Breast epithelium (tissue), 4 donors: ENCODE data around the gene TRMU. TPM values are rescaled to one million over a fixed set of nuclear protein-coding genes. Genes with fewer than 3 reads are reported as not detected.
"Not testable (repeated sequence)": the region's sequence is repeated elsewhere in the genome, so short reads cannot be mapped to it uniquely, and the experiment has no call there.

Source experiments
- DNase-seq, 2 donors: peaks; one replicate each; pipeline ENCODE4 v3.0.0-alpha.2; 2019; ENCODE audit warnings: low spot score in 2 of 2
- H3K27ac ChIP-seq, 2 donors: fragments of 200-600 bp; sonication (generic) in 1 of 2; one replicate each; pipeline ENCODE4 v1.5.1; 2016 to 2019; ENCODE audit warnings: mild to moderate bottlenecking in 1 of 2
- H3K27me3 ChIP-seq, 2 donors: fragments of 200-600 bp; sonication (generic) in 1 of 2; one replicate each; pipeline versions ENCODE4 v1.5.1 to v1.6.0; 2017 to 2019; ENCODE audit warnings: control low read depth in 1 of 2, mild to moderate bottlenecking in 1 of 2
- H3K36me3 ChIP-seq: fragments of 200-600 bp; one replicate; pipeline ENCODE4 v1.5.1; 2019
- H3K4me1 ChIP-seq, 2 donors: fragments of 200-600 bp; sonication (generic); one replicate each; pipeline ENCODE4 v1.5.1; 2016 to 2019; ENCODE audit warnings: control low read depth in 1 of 2
- H3K4me3 ChIP-seq, 3 donors: fragments of 200-600 bp; sonication (generic); 1 replicate in 2 of 3; 2 replicates in 1 of 3; pipeline ENCODE4 v1.5.1; 2016 to 2019; ENCODE audit warnings: mild to moderate bottlenecking in 3 of 3, moderate library complexity in 2 of 3
- H3K9me3 ChIP-seq, 2 donors: fragments of 200-600 bp; sonication (generic) in 1 of 2; one replicate each; pipeline ENCODE4 v1.5.1; 2016 to 2019; ENCODE audit warnings: control low read depth in 1 of 2
- POLR2A ChIP-seq: fragments of 450-650 bp; IDR thresholded peaks from one replicate; pipeline ENCODE4 v1.6.1; 2016; ENCODE audit warnings: antibody characterized with exemption, mild to moderate bottlenecking, moderate library complexity
- POLR2AphosphoS5 ChIP-seq, 3 donors: sonication (generic); formaldehyde crosslinking; IDR thresholded peaks; one replicate each; pipeline ENCODE4 v1.6.1; 2017; ENCODE audit warnings: antibody characterized with exemption in 3 of 3
- intact Hi-C: fragments of 100-400 bp; cut with DNase I; formaldehyde crosslinking; loops from one replicate; pipeline ENCODE4 v1.15.1; 2023; ENCODE audit warnings: low total_unique reads
- total RNA-seq, 3 donors: library from RNA; depleted of rRNA; stranded (reverse); fragments of >200 nt; gene quantifications; one replicate each; pipeline ENCODE4 v1.1.0, GENCODE V29; 2016
- TF ChIP-seq, protein P1 (sequence below), 3 donors: fragments of 450-650 bp; IDR thresholded peaks; one replicate each; pipeline ENCODE4 v1.5.1; 2016 to 2017; ENCODE audit warnings: antibody characterized with exemption in 3 of 3, mild to moderate bottlenecking in 3 of 3, moderate library complexity in 3 of 3

The TRMU gene
- total RNA-seq, 3 donors from 2014 or later = 25.4 to 40.6 (median 37.6) TPM

DNA sequence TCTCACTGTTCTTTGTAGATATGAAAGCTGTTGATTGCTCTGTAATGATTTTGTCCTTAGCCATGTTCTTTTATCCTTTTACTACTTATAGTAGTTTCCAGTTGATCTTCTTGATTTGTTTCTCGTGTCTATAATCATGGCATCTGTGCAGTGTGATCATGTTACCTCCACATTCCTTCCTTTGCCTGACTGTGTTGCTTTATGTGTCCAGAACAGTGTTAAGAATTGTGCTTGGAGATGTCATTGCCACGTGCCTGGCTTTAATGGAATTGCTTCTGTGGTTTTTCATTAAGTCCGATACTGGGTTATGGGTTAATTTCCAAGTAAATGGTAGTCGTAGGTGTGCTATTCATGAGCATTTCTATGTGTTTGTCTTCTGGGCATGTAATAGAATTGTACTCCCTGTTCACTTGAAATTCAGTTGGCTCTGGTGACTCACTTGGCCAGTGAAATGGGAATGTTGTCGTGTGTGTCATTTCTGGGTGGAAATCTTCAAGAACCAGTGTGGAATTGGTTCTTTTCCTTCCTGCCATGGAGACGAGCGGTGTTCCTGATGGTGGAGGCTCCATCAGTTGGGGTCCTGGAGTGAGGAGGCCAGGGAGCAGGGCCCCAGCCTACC, 32.1 kb upstream of the TRMU start:
- Histone ChIP-seq H3K27me3 (no peaks in the 10 kb centered on the region), H3K9me3 (no peaks in the 10 kb centered on the region), H3K4me3 (no peak overlapping the region), H3K27ac (no peak overlapping the region), H3K4me1 (no peaks in the 10 kb centered on the region), H3K36me3 (no peaks in the 10 kb centered on the region)
- TF ChIP-seq, protein P1, sequence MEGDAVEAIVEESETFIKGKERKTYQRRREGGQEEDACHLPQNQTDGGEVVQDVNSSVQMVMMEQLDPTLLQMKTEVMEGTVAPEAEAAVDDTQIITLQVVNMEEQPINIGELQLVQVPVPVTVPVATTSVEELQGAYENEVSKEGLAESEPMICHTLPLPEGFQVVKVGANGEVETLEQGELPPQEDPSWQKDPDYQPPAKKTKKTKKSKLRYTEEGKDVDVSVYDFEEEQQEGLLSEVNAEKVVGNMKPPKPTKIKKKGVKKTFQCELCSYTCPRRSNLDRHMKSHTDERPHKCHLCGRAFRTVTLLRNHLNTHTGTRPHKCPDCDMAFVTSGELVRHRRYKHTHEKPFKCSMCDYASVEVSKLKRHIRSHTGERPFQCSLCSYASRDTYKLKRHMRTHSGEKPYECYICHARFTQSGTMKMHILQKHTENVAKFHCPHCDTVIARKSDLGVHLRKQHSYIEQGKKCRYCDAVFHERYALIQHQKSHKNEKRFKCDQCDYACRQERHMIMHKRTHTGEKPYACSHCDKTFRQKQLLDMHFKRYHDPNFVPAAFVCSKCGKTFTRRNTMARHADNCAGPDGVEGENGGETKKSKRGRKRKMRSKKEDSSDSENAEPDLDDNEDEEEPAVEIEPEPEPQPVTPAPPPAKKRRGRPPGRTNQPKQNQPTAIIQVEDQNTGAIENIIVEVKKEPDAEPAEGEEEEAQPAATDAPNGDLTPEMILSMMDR (IDR thresholded peaks at IDR 0.05) = no peak
- no peak for TF ChIP-seq POLR2A
- TF ChIP-seq POLR2AphosphoS5 (IDR thresholded peaks at IDR 0.05) = no peak
- no peak for DNase-seq
- intact Hi-C loops = no loop called here

DNA sequence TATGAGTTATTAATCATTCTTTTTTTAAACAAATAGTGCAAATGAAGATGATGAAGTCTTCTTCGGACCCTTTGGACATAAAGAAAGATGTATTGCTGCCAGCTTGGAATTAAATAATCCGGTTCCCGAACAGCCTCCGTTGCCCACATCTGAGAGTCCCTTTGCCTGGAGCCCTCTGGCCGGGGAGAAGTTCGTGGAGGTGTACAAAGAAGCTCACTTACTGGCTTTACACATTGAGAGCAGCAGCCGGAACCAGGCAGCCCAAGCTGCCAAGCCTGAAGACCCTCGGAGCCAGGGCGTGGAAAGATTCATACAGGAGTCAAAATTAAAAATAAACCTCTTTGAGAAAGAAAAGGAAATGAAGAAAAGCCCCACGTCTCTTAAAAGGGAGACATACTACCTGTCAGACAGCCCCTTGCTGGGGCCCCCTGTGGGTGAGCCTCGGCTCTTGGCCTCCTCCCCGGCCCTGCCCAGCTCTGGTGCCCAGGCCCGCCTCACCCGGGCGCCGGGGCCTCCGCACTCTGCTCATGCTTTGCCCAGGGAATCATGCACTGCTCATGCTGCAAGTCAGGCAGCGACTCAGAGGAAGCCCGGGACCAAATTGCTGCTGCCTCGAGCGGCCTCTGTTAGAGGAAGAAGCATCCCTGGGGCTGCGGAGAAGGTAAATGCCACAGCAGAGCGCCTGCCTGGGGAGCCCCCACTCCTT, 27.1 kb upstream of the TRMU start:
- DNase-seq = no peak
- no peaks in the 10 kb centered on the region for H3K36me3 ChIP-seq
- H3K27ac ChIP-seq = peak overlapping the region in 1 of 2 donors; percentile 23
- TF ChIP-seq POLR2A = no peak
- TF ChIP-seq, protein P1 (IDR thresholded peaks at IDR 0.05) = no peak
- no peak for TF ChIP-seq POLR2AphosphoS5 (IDR thresholded peaks at IDR 0.05)
- H3K27me3 ChIP-seq = no peaks in the 10 kb centered on the region
- no peak overlapping the region for H3K4me3 ChIP-seq
- no peaks in the 10 kb centered on the region for H3K9me3 ChIP-seq
- H3K4me1 ChIP-seq = no peaks in the 10 kb centered on the region
- intact Hi-C loops = no loop called here

DNA sequence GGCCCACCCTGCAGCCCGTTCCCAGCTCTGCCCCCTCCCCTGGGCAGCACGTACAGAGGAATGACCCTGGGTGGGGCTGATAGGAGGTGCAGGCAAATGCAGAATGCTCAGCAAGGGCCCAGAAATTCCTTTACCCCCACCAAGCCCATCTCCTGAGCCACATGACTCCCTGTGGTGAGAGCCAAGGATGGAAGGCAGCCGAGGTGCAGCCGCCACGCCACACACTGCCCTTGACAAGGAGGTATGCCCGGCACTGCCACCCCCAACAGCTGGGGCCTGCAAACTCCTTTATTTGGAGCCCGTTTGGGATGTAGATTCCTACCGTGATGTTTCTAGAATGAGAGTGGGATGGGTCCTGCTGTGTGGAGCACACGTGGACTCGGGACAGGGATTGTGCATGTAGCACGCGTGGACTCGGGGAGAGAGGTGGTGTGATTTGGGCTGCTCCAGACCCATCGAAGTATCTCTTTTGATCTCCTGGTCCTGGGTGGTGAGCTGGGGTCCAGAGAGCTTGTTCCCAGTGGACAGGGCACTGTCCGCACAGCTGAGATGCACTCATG, 25.9 kb upstream of the TRMU start:
- TF ChIP-seq POLR2A (no peak), POLR2AphosphoS5 (IDR thresholded peaks at IDR 0.05) (no peak)
- Histone ChIP-seq H3K27me3 (no peaks in the 10 kb centered on the region), H3K4me3 (no peak overlapping the region), H3K27ac (no peak overlapping the region), H3K9me3 (no peaks in the 10 kb centered on the region), H3K4me1 (no peaks in the 10 kb centered on the region), H3K36me3 (no peaks in the 10 kb centered on the region)
- intact Hi-C loops = no loop called here
- no peak for DNase-seq

DNA sequence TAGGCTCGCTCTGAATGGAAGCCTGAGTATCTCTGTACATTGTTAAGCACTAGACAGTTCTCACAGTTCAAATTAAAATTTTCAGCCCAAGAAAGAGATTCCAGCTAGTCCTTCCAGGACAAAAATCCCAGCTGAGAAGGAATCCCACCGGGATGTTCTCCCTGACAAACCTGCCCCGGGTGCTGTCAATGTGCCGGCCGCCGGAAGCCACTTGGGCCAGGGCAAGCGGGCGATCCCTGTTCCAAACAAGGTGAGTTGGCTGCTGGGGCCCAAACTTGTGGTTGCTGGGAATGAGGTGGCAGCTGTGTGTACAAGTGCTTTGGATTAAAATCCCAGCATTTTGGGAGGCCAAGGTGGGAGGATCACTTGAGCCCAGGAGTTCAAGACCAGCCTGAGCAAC, 23.5 kb upstream of the TRMU start:
- no peak for DNase-seq
- Histone ChIP-seq H3K4me1 (no peaks in the 10 kb centered on the region), H3K27ac (no peak overlapping the region), H3K36me3 (no peaks in the 10 kb centered on the region), H3K9me3 (no peaks in the 10 kb centered on the region), H3K4me3 (no peak overlapping the region), H3K27me3 (no peaks in the 10 kb centered on the region)
- no peak for TF ChIP-seq POLR2A
- TF ChIP-seq POLR2AphosphoS5 (IDR thresholded peaks at IDR 0.05) = no peak
- TF ChIP-seq, protein P1 (IDR thresholded peaks at IDR 0.05) = no peak
- intact Hi-C loops = no loop called here

DNA sequence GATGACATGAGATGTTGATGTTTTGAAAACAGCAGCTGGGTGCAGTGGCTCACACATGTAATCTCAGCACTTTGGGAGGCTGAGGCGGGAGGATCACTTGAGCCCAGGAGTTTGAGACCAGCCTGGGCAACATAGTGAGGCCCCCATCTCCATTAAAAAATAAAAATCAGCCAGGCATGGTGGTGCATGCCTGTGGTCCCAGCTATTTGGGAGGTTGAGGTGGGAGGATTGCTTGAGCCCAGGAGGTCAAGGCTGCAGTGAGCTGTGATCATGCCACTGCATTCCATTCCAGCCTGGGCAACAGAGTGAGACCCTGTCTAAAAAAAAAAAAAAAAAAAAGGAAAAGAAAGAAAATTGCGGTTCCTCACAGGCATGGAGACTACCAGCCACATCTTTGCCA, 22.7 kb upstream of the TRMU start:
- H3K4me1 ChIP-seq, H3K4me3 ChIP-seq, H3K36me3 ChIP-seq, DNase-seq, H3K27me3 ChIP-seq, H3K27ac ChIP-seq, intact Hi-C loops, H3K9me3 ChIP-seq: not testable (repeated sequence)

DNA sequence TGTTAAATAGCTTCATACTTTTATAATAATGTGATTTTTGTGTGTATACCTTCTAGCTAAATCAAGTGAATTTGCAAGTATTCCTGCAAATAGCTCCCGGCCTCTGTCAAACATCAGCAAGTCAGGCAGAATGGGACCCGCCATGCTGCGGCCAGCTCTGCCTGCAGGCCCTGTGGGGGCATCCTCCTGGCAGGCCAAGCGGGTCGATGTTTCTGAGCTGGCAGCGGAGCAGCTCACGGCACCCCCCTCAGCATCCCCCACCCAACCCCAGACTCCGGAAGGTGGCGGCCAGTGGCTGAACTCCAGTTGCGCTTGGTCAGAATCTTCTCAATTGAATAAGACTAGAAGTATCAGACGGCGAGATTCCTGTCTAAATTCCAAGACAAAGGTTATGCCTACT, 19.5 kb upstream of the TRMU start:
- intact Hi-C loops = no loop called here
- TF ChIP-seq, protein P1 (IDR thresholded peaks at IDR 0.05) = no peak
- TF ChIP-seq POLR2AphosphoS5 (IDR thresholded peaks at IDR 0.05) = no peak
- no peak for TF ChIP-seq POLR2A
- Histone ChIP-seq H3K36me3 (no peaks in the 10 kb centered on the region), H3K4me3 (no peak overlapping the region), H3K27ac (no peak overlapping the region), H3K27me3 (no peaks in the 10 kb centered on the region), H3K4me1 (no peaks in the 10 kb centered on the region), H3K9me3 (no peaks in the 10 kb centered on the region)
- DNase-seq = no peak
